Cerebellar nuclear complex (tissue), 1 donor: ENCODE results near the gene DNAH8.

Experiments
- DNase-seq, 2 experiments: peaks; one replicate each; lab custom pipeline; 2025; lab: John Stamatoyannopoulos, UW

DNAH8 gene

GRCh38 chr6:38796850-38797249 lies 81.7 kb downstream of the DNAH8 start:
- no peak for DNase-seq

GRCh38 chr6:38797391-38797790 lies 82.3 kb downstream of the DNAH8 start:
- DNase-seq, result no peak

DNA sequence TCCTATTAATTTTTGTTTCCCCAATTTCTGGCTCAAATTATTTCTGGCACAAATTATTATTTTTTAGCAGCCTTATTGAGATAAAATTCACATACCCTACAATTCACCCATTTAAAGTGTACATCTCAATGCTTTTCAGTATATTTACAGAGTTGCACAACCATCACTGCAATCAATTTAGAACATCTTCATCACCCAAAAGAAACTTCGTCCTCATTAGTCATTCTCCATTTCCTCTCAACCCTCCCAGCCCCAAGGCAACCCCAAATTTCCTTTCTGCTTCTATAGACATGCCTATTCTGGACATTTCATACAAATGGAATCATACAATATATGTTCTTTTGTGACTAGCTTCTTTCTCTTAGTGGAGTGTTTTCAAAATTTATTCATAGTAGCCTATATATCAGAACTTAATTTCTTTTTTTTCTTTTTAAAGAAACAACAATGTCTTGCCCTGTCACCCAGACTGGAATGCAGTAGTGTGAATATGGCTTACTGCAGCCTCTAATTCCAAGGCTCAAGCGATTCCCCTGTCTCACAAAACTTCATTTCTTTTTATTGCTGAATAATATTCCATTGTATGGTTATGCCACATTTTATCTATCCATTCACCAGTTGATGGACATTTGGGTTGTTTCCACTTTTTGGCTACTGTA lies 84.5 kb downstream of the DNAH8 start:
- DNase-seq, result no peak

GRCh38 chr6:38801305-38801704 lies 86.2 kb downstream of the DNAH8 start:
- DNase-seq, result no peak

GRCh38 chr6:38802497-38802896 lies 87.4 kb downstream of the DNAH8 start:
- DNase-seq, result no peak

DNA sequence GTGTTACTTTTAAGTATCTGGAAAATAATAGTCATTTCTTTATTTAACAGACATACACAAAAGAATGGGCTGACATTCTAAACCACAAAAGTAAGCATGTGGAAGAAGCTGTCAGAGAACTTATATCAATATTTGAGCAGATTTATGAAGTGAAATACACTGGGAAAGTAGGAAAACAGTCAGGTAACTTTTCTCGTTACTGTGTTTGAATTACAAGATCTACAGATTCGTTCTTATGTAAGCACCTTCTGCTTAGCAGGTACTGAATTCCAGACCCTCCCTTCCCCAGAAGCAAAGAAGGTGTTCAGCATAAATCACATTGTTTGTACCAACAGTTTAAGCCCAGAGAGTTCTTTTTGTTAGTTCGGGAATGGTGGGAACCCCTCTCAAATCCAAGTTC lies 88.0 kb downstream of the DNAH8 start:
- no peak for DNase-seq

GRCh38 chr6:38804358-38804757 lies 89.2 kb downstream of the DNAH8 start:
- no peak for DNase-seq

DNA sequence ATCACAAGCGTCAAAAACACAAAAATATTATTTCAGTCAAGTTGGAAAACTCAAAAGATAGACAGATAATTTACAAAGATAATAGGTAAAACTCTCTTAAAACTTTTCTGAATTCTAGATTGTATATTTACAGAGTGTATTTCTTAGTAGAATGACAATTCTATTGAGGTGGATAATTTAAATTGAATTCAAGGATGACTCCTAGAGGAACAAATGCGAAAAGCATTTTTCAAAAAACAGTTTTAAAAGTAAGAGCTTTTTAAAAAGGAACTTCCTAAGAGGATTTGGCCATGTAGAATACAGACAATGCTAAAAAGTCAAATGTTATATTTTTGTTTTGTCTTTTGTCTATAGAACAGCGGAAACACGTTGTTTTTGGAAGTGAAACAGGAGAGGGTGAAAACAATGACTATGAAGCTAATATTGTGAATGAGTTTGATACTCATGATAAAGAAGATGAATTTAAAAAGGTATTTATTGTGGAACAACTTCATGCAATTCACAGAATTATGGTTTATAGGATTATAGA lies 90.1 kb downstream of the DNAH8 start:
- DNase-seq, result no peak

DNA sequence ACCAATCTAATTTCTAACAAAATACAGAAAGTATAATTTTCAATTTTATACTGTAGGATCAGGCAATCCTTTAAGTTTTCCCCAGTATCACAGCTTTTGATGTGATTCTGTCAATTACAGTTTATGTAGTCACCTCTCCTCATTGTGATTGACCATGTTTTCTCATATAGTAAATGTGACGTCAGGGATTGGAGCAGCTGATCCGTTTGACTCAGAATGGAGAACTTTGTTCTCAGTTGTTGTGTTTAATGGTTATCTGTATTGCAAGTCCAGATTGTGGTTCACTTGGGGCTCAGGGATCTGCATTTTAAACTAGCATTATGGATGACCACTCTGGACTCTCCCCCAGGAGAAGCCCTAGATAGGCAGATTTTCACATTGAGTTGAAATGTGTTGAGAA lies 90.6 kb downstream of the DNAH8 start:
- no peak for DNase-seq

DNA sequence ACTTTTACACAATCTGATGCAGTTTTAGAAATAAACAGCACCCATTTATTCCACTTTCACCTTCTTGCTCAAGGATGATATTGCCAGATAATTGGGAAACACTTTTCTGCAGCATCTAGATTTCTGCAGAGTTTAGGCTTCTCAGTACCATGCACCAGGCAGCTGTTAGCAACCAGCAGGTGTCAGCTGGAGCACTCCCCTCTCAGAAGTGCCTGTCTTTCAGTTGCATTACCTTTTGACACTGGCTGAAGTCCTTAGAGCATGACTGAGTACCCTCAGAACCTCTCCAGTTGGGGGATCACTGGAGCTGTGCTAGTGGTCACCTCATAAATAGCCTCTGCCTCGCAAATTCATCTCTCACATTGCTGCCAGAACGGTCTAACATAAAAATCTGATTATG lies 91.2 kb downstream of the DNAH8 start:
- DNase-seq, result no peak

- DNase-seq, result no peak
Observed at GRCh38 chr6:38806833-38807232, 91.7 kb downstream of the DNAH8 start.

- DNase-seq, result no peak
Observed at GRCh38 chr6:38808039-38808438, 92.9 kb downstream of the DNAH8 start.

- DNase-seq, result no peak
Observed at GRCh38 chr6:38813041-38813823, 98.1 kb downstream of the DNAH8 start.

DNA sequence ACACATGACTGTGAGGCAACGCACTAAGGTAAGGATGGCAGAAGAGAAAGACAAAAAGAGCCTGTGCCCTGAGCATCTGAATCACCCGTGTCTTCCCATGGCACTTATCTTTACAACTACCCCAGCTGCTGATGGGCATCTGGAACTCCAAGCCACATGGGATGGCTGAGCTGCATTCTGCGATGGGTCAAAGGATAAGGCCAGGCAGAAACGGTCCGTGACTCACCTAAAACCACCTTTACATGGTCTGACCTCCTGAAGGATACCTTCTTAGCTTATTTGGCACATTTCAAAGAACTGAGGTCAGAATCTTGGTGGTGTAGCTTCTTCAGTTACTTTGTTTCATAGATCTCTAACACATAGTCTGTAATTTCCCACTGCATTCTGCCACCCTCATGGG lies 99.7 kb downstream of the DNAH8 start:
- no peak for DNase-seq

GRCh38 chr6:38815250-38815649 lies 100.1 kb downstream of the DNAH8 start:
- no peak for DNase-seq

DNA sequence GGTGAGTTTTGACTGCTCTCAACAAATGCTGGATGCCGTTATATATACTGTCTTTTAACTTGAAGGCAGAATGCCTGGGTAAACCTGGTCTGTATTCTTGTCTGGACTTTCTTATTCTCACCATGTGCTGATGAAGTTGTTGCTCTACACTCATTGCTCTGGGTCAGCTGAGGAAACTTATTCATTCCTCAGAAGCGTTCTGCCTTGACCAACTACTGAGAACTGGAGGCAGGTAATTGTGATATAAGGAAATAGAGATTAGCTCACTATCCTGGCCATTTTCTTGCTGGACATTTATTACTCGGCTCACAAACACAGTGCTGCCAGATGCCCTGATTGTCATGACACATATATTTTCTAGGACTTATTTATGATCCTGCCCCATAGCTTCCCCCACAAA lies 103.6 kb downstream of the DNAH8 start:
- no peak for DNase-seq

DNA sequence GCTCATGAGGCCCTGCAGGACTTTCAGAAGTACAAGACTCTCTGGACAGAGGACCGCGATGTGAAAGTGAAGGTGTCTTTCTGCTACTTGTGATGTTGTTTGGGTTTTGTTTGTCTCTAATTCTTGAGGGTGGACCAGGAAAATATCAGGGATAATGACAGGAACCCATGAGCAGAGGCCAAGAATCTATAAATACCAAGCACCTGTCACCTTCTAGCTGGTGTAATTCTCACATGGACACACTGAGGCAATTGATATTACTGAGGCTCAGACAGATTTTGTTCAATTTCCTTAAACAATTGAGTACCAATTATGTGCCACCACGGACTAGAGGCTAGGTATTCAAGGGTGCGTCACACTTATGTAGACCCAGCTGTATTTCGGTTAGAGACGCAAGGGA lies 107.9 kb downstream of the DNAH8 start:
- DNase-seq, result no peak

GRCh38 chr6:38824243-38824894 lies 109.3 kb downstream of the DNAH8 start:
- no peak for DNase-seq

- DNase-seq, result no peak
Observed at GRCh38 chr6:38827024-38827423, 111.9 kb downstream of the DNAH8 start.

GRCh38 chr6:38831865-38832264 lies 116.8 kb downstream of the DNAH8 start:
- no peak for DNase-seq

DNA sequence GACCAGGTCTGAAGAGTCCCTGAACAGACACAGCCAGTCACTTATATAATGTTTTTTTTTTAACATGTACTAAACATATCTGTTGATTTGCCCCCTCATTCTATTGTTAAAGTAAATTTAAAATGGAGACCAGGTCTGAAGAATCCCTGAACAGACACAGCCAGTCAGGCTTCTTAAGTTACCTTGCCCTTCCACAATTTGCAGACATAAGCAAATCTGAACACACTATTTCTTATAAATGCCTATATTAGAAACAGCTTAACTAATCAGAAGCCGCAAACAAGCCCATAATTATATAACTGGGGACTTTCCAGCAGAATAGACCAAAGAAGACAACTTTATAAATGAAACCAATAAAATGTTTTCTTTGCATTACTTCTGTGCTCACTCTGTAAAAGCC lies 118.2 kb downstream of the DNAH8 start:
- no peak for DNase-seq

GRCh38 chr6:38836585-38836984 lies 121.5 kb downstream of the DNAH8 start:
- DNase-seq, result no peak

DNA sequence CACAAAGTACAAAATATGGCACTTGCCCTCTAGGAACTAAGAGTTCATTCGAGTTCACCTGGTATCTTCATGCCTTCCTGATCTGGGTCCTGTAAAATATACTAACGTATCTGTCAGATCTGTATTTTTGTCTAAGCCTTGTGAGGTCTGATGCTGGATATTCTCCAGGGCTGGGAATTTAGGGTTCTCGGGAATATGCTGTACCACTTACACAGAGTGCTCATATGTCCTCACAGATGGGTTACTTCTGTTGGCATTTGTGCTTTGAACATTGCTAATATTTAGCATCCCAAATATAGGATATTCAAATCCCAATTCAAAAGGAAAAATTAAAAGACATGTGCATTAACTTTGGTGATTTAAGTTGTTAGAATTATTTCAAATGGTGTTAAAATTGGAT lies 122.0 kb downstream of the DNAH8 start:
- no peak for DNase-seq
